ENCODE measurements around the gene ZFP64. TPM values are rescaled to one million over a fixed set of nuclear protein-coding genes. Genes with fewer than 3 reads are reported as not detected.

Gene ZFP64
- total and polyA plus RNA-seq, 7 donors, result 2.5 to 6.5 (median 3.4) TPM

DNA sequence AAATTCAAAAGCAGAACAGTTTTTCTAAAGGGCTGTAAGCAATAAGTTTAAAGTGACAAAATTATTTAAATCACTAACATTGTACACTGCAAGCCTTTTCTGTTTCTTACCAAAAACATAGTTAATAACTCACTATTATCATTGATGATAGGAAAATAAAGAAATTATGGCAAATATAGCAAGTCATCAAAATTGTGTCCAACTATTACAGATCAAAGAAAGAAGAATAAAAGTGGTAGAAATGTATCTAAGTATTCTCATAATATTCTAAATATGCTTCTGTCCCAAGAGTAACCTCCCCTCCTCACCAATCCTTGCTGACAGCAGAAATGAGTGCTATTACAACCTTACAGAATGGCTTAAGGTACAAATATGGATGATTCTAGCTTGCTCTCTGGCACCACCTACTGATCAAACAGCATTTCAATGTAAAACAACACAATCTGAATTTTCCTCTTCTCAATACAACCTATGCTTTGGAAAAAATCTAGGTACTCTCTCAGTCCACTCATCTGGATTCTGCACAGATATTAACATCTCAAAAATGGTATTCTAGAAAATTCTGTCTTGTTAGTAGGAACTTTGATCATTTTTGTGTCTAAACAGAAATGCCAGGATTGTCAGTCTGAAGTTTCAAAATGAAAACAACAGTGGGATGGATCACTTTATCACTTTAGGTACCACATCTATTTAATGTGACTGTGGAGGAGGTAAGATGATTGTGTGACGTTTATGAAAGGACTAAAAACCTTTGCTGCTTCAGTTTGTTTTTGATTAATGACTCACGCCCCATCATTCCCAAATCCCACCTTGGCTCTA lies 40.9 kb downstream of the ZFP64 start:
- H3K4me3 ChIP-seq, result no peak overlapping the region
- WGBS, 3 donors, result 62 to 72% (median 65%) methylated on average over 2 of the region's 2 CpGs
- H3K27me3 ChIP-seq (ENCODE audit: insufficient read depth in 3 of 3, low read length in 2 of 3), result no peaks in the 10 kb centered on the region
- H3K4me1 ChIP-seq, result no peaks in the 10 kb centered on the region
- peak; percentile 76 for TF ChIP-seq CTCF (IDR thresholded peaks at IDR 0.05)
- no peak for ATAC-seq
- H3K27ac ChIP-seq, result no peak overlapping the region
- H3K9me3 ChIP-seq, result no peaks in the 10 kb centered on the region
- intact Hi-C loops (cut with DNase I), result no loop called here
- DNase-seq, result no peak
- H3K36me3 ChIP-seq (ENCODE audit: insufficient read depth in 1 of 2, low read depth in 1 of 2), result peaks cover 2 to 26% of the 10 kb centered on the region in 2 donors

GRCh38 chr20:52145587-52145986 lies 46.0 kb downstream of the ZFP64 start:
- DNase-seq, result no peak
- no peak for TF ChIP-seq CTCF (IDR thresholded peaks at IDR 0.05)
- no peak for ATAC-seq
- no peak overlapping the region for H3K4me3 ChIP-seq
- no peaks in the 10 kb centered on the region for H3K36me3 ChIP-seq (ENCODE audit: insufficient read depth in 1 of 2, low read depth in 1 of 2)
- no peak overlapping the region for H3K27ac ChIP-seq
- H3K4me1 ChIP-seq, result no peaks in the 10 kb centered on the region
- H3K27me3 ChIP-seq (ENCODE audit: insufficient read depth in 3 of 3, low read length in 2 of 3), result no peaks in the 10 kb centered on the region
- intact Hi-C loops (cut with DNase I), result no loop called here
- no peaks in the 10 kb centered on the region for H3K9me3 ChIP-seq

DNA sequence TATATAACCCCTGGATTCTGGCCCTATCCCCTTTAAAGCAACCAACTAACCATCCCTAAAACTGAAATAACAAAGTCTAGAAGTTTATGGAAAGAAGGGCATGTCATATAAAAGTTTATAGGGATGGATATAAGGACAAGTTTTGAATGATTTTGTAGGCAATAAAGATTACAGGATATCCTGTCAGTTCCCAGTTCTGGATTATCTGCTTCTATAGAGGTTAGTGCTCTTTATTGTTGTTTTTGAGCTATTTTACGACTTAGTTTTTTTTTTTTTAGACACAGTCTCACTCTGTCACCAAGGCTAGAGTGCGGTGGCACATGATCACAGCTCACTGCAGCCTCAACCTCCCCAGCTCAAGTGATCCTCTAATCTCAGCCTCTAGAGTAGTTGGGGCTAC lies 48.3 kb downstream of the ZFP64 start:
- Histone ChIP-seq H3K27me3 (ENCODE audit: insufficient read depth in 3 of 3, low read length in 2 of 3) (no peaks in the 10 kb centered on the region), H3K9me3 (no peaks in the 10 kb centered on the region), H3K4me3 (no peak overlapping the region), H3K36me3 (ENCODE audit: insufficient read depth in 1 of 2, low read depth in 1 of 2) (no peaks in the 10 kb centered on the region), H3K4me1 (no peaks in the 10 kb centered on the region), H3K27ac (no peak overlapping the region)
- no peak for TF ChIP-seq CTCF (IDR thresholded peaks at IDR 0.05)
- DNase-seq (no peak), ATAC-seq (no peak)
- WGBS, 3 donors, result 81 to 86% methylated on average over 2 of the region's 2 CpGs; no CpG with 5 or more reads in 1 of the 3 donors
- intact Hi-C loops (cut with DNase I), result no loop called here

- Histone ChIP-seq H3K36me3 (ENCODE audit: insufficient read depth in 1 of 2, low read depth in 1 of 2) (no peaks in the 10 kb centered on the region), H3K4me1 (no peaks in the 10 kb centered on the region), H3K27me3 (ENCODE audit: insufficient read depth in 3 of 3, low read length in 2 of 3) (no peaks in the 10 kb centered on the region), H3K4me3 (no peak overlapping the region), H3K9me3 (no peaks in the 10 kb centered on the region), H3K27ac (no peak overlapping the region)
- DNase-seq, result no peak
- intact Hi-C loops (cut with DNase I), result no loop called here
- no peak for ATAC-seq
- WGBS, 3 donors, result 73 to 88% methylated on average over 2 of the region's 2 CpGs; no CpG with 5 or more reads in 1 of the 3 donors
- TF ChIP-seq CTCF (IDR thresholded peaks at IDR 0.05), result no peak
These were observed 48.8 kb downstream of the ZFP64 start for GRCh38 chr20:52142757-52143156.

DNA sequence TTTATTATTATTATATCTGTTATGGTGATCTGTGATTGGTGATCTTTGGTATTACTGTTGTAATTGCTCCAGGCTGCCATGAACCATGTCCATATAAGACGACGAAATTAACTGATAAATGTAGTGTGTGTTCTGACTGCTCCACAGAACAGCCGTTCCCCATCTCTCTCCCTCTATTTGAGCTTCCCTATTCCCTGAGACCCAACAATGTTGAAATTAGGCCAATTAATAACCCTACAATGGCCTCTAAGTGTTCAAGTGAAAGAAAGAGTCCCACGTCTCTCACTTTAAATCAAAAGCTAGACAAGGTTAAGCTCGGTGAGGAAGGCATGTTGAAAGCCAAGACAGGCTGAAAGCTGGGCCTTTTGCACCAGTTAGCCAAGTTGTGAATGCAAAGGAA lies 51.6 kb downstream of the ZFP64 start:
- no peak for TF ChIP-seq CTCF (IDR thresholded peaks at IDR 0.05)
- no peak for DNase-seq
- Histone ChIP-seq H3K4me1 (no peaks in the 10 kb centered on the region), H3K36me3 (ENCODE audit: insufficient read depth in 1 of 2, low read depth in 1 of 2) (no peaks in the 10 kb centered on the region), H3K9me3 (no peaks in the 10 kb centered on the region), H3K27ac (no peak overlapping the region), H3K27me3 (ENCODE audit: insufficient read depth in 3 of 3, low read length in 2 of 3) (no peaks in the 10 kb centered on the region), H3K4me3 (no peak overlapping the region)
- ATAC-seq, result no peak
- intact Hi-C loops (cut with DNase I), result no loop called here
- WGBS, 3 donors, result 88 to 92% (median 91%) methylated on average over 5 of the region's 5 CpGs

All from psoas muscle (tissue), 8 donors.